Thymus (tissue), 11 donors: ENCODE results near the gene PLXNA4. TPM values are rescaled to one million over a fixed set of nuclear protein-coding genes. Genes with fewer than 3 reads are reported as not detected.
"Not testable (repeated sequence)": the region's sequence is repeated elsewhere in the genome, so short reads cannot be mapped to it uniquely, and the experiment has no call there.

ENCODE experiments used
- DNase-seq, 9 donors: peaks; one replicate each; pipeline ENCODE4 v3.0.0-alpha.2; 2013; ENCODE audit warnings: low spot score in 9 of 9, low read depth in 6 of 9, missing footprints in 1 of 9
- H3K27ac ChIP-seq, 2 donors: one replicate each; pipeline ENCODE4 v1.5.1; 2013; ENCODE audit warnings: control low read depth in 1 of 2, low read depth in 1 of 2, low read length in 1 of 2, mild to moderate bottlenecking in 1 of 2, moderate library complexity in 1 of 2
- H3K27me3 ChIP-seq, 2 donors: one replicate each; pipeline ENCODE4 v1.5.1; 2013; ENCODE audit warnings: low read length in 1 of 2; ENCODE audit not compliant: control insufficient read depth in 2 of 2, insufficient read depth in 1 of 2
- H3K36me3 ChIP-seq, 2 donors: one replicate each; pipeline ENCODE4 v1.5.1; 2013; ENCODE audit warnings: low read length in 1 of 2, mild to moderate bottlenecking in 1 of 2, moderate library complexity in 1 of 2; ENCODE audit not compliant: control insufficient read depth in 2 of 2, insufficient read depth in 2 of 2
- H3K4me1 ChIP-seq, 2 donors: one replicate each; pipeline ENCODE4 v1.5.1; 2013; ENCODE audit warnings: low read length in 2 of 2; ENCODE audit not compliant: control insufficient read depth in 2 of 2, insufficient read depth in 2 of 2
- H3K4me3 ChIP-seq, 2 donors: one replicate each; pipeline ENCODE4 v1.5.1; 2013; ENCODE audit warnings: low read length in 2 of 2, control low read depth in 1 of 2, mild to moderate bottlenecking in 1 of 2
- H3K9me3 ChIP-seq, 2 donors: one replicate each; pipeline ENCODE4 v1.5.1; 2013; ENCODE audit warnings: low read length in 1 of 2, mild to moderate bottlenecking in 1 of 2; ENCODE audit not compliant: control insufficient read depth in 2 of 2, insufficient read depth in 1 of 2
- WGBS: extraction: QIAGEN DNeasy Blood & Tissue Kit; methylation state at CpG from one replicate; pipeline ENCODE4 v1.1.7; 2013; 5-methylcytosine and 5-hydroxymethylcytosine counted together
- polyA plus RNA-seq: library from polyadenylated mRNA; stranded (reverse); fragments of 200-250 nt; gene quantifications from one replicate; pipeline ENCODE4 v1.2.3, GENCODE V29; 2013
- total RNA-seq: library from RNA; stranded (reverse); fragments of 120-200 nt; gene quantifications from one replicate; pipeline ENCODE4 v1.2.4, GENCODE V29; 2013
- donor health status: healthy.

The PLXNA4 gene
- total and polyA plus RNA-seq, 2 donors: 0.21 to 0.66 TPM

DNA sequence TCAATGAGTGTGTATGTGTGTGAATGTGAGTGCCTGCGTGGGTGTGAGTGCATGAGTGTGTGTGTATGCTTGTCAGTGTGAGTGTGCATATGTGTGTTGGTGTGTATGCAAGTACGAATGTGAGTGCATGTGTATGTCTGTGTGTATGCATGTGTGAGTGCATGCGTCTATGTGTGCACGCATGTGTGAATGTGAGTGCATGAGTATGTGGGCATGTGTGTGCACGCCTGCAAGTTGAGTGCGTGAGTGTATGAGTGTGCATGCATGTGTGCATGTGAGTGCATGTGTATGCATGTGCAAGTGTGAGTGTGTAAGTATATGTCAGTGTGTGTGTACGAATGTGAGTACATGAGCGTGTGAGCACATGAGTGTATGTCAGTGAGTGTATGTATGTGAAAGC, 399.6 kb downstream of the PLXNA4 start:
- no peak for DNase-seq
- Histone ChIP-seq H3K9me3 (peaks cover 0 to 5% of the 10 kb centered on the region in 2 donors), H3K36me3 (no peaks in the 10 kb centered on the region), H3K27me3 (no peaks in the 10 kb centered on the region), H3K4me3 (no peak overlapping the region), H3K27ac (no peak overlapping the region), H3K4me1 (no peaks in the 10 kb centered on the region)
- 84% methylated on average over 8 of the region's 8 CpGs for WGBS

DNA sequence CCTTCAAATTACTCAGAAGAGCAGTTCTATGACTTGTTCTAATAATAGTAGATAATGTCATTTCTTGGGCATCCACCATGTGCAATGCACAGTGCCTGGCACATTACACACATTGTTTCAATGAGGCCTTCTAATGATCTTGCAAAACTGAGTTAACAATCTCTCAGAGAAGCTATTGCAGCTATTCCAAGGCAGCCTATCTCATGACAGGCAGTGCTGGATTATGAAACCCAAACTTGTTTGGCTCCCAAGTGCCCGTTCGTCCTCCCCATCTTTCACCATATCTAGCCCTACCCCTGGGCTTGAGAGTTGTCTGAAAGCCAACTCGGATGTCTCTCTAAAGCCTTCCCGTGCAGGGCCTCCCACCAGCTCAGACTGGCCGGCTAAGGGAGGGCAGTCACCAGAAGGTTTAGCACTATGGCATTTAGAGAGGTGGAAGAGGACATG, 405.1 kb downstream of the PLXNA4 start:
- Histone ChIP-seq H3K36me3 (no peaks in the 10 kb centered on the region), H3K4me3 (no peak overlapping the region), H3K4me1 (no peaks in the 10 kb centered on the region), H3K27me3 (no peaks in the 10 kb centered on the region), H3K9me3 (no peaks in the 10 kb centered on the region), H3K27ac (no peak overlapping the region)
- DNase-seq: no peak
- WGBS: 65% methylated on average over 5 of the region's 5 CpGs

DNA sequence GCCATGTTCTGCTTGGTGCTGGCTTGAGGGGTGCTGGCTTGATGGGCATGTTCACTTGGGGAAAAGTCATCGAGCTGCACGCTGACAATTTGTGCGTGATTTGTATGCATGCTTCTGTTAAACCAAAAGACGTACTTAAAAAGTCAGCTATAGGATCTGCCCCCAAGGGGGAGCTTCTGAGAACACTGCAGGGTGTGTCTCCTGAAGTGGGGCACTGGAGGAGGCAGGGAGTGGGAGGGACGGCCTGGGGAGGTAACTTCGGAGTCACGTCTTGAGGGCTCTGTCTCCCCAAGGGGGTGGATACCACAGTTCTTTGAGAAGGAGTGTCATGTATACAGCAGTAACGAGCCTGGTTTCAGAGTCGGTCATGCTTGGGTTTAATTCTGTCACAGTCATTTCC, 406.5 kb downstream of the PLXNA4 start:
- H3K4me1 ChIP-seq: no peaks in the 10 kb centered on the region
- H3K4me3 ChIP-seq: no peak overlapping the region
- WGBS: 62% methylated on average over 9 of the region's 9 CpGs
- no peak for DNase-seq
- no peaks in the 10 kb centered on the region for H3K27me3 ChIP-seq
- no peaks in the 10 kb centered on the region for H3K36me3 ChIP-seq
- no peaks in the 10 kb centered on the region for H3K9me3 ChIP-seq
- H3K27ac ChIP-seq: no peak overlapping the region

DNA sequence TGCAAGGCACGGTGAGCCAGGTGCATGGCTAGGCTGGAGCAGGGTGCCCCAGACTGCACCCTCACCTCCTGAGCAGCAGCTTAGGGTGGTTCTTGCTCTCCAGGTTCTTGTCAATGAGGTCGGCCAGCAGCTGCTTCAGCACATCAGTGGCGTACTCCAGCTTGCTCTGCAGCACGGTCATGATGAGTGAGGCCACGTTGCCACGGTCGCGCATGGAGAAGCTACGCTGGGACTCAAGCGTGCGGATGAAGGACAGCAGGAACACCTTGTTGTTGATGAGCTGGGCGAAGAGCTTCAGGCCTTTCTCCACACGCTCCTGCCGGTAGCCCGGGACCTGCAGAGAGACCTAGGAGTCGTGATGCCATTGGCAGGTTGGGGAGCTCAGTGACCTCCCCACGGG, 408.0 kb downstream of the PLXNA4 start:
- Histone ChIP-seq H3K4me1 (no peaks in the 10 kb centered on the region), H3K27ac (no peak overlapping the region), H3K4me3 (no peak overlapping the region), H3K27me3 (peaks cover 0 to 2% of the 10 kb centered on the region in 2 donors), H3K9me3 (no peaks in the 10 kb centered on the region), H3K36me3 (no peaks in the 10 kb centered on the region)
- 95% methylated on average over 17 of the region's 17 CpGs for WGBS
- DNase-seq: no peak

DNA sequence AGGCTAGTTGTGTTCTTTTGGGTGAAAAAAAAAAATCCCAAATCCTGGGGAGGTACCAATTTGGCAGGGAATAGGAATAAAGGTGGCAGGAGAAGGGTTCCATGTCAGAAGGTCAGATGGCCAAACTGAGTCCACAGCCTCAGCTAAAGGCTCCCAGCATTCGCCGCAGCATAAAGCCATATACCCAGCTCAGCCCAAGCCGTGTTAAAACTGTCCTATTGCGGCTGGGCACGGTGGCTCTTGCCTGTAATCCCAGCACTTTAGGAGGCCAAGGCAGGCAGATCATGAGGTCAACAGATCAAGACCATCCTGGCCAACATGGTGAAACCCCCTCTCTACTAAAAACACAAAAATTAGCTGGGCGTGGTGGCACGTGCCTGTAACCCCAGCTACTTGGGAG, 410.6 kb downstream of the PLXNA4 start:
- H3K27me3 ChIP-seq, H3K4me3 ChIP-seq, H3K27ac ChIP-seq, H3K4me1 ChIP-seq, H3K9me3 ChIP-seq, DNase-seq, H3K36me3 ChIP-seq: not testable (repeated sequence)
- 93% methylated on average over 7 of the region's 7 CpGs for WGBS

DNA sequence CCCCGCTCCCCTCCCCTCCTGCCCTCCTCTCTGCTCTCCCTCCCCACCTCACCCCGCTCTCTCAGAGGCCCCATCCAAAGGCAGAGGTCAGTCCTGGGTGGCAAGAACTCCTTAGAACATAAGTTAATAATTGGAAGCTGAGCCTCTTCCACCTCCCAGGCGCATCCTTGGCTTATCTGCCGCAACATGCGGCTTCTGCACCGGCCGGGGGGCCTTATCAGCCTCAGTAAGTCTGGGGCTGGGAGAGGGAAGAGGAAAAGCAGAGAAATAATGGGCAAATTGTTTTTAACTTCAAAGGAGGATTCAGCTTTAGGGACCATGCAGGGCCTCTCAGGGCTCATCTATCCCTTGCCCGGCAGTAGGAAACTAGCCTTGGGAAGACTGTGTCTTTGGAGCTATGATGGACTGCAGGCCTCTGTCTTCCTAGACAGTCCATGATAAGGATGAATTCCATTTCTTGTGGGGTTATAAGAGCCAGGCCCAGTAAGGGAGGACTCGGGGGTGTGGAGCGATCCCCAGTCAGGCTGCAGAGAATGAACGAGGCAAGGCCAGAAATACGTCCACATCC, 411.6 kb downstream of the PLXNA4 start:
- H3K27ac ChIP-seq: no peak overlapping the region
- no peaks in the 10 kb centered on the region for H3K9me3 ChIP-seq
- H3K27me3 ChIP-seq: peaks cover 0 to 2% of the 10 kb centered on the region in 2 donors
- no peaks in the 10 kb centered on the region for H3K36me3 ChIP-seq
- H3K4me3 ChIP-seq: no peak overlapping the region
- H3K4me1 ChIP-seq: no peaks in the 10 kb centered on the region
- DNase-seq: no peak
- WGBS: 81% methylated on average over 12 of the region's 12 CpGs

DNA sequence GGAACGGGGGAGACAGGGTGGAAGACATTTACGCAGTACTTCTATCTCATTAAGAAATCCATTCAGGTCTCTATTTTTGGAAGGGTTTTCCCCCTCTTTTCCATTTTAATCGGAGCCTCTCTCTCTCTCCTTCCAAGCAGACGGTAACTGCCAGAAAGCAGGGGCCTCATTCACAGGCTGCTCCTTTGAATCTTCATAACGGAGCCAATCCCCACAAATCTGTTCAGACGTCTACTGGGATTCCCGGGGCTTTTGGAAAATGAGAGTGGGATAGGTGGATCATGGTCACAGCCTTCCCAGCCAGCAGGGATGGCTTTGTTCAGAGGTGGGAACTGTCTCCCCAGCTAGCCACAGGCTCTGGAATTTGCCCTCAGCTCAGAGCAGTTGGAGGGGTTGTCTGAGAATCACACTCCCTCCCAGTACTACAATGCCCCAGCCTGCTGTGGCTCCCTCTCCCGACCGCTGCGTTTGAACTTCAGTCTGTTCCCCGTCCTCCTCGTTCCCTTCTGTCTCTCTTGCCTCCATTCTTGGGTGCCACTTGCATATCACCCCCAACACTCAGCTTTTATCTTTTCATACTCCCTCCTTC, 413.6 kb downstream of the PLXNA4 start:
- Histone ChIP-seq H3K4me3 (no peak overlapping the region), H3K36me3 (no peaks in the 10 kb centered on the region), H3K27me3 (peaks cover 0 to 2% of the 10 kb centered on the region in 2 donors), H3K9me3 (no peaks in the 10 kb centered on the region), H3K4me1 (no peaks in the 10 kb centered on the region), H3K27ac (no peak overlapping the region)
- WGBS: 75% methylated on average over 12 of the region's 12 CpGs
- no peak for DNase-seq

DNA sequence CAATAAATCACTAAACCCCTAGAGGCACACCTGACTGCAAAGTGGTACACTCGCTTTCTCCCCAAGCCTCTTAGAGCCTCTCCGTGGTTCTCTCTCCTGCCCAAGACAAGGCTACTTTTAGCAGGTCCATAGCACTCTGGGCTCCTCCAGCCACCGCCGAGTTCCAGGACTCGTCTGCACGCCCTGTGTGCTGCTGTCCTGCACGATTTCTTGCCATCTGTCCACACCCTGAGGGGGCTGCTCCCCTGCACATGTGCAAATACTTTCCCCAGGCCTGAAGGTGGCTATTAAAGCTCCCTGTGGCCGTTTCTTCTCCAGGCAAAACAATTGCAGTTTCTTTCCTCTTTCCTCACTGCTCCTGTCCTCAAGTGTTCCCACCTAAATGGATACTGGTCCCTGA, 414.3 kb downstream of the PLXNA4 start:
- Histone ChIP-seq H3K9me3 (no peaks in the 10 kb centered on the region), H3K27me3 (peaks cover 0 to 2% of the 10 kb centered on the region in 2 donors), H3K4me3 (no peak overlapping the region), H3K27ac (no peak overlapping the region), H3K4me1 (no peaks in the 10 kb centered on the region), H3K36me3 (no peaks in the 10 kb centered on the region)
- DNase-seq: no peak
- WGBS: 77% methylated on average over 8 of the region's 8 CpGs

DNA sequence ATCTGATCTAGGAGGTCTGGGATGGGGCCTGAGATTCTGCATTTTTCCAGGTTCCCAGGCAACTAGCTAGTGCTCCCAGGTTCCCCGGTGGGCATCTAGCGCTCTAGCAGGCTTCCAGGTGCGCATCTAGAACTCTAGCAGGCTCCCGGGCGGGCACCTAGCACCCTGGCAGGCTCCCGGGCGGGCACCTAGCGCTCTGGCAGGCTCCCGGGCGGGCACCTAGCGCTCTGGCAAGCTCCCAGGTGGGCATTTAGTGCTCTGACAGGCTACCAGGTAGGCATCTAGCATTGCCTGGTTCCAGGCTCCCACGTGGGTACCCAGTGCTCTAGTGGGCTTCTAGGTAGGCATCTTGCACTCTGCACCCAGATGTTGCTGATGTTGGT, 414.7 kb downstream of the PLXNA4 start:
- peaks cover 0 to 2% of the 10 kb centered on the region in 2 donors for H3K27me3 ChIP-seq
- no peak overlapping the region for H3K4me3 ChIP-seq
- H3K27ac ChIP-seq: no peak overlapping the region
- H3K9me3 ChIP-seq: no peaks in the 10 kb centered on the region
- no peak for DNase-seq
- 95% methylated on average over 12 of the region's 12 CpGs for WGBS
- H3K36me3 ChIP-seq: no peaks in the 10 kb centered on the region
- H3K4me1 ChIP-seq: no peaks in the 10 kb centered on the region
